ENCODE data around the gene KNDC1. TPM values are rescaled to one million over a fixed set of nuclear protein-coding genes. Genes with fewer than 3 reads are reported as not detected.

KNDC1 gene
- total RNA-seq, 5 donors from 2014 or later (not counting 1 experiment from before 2014, with no cell fraction given): 0.09 to 1.2 (median 0.35) TPM

GRCh38 chr10:133156674-133157579 lies 3.1 kb upstream of the KNDC1 start:
- Mint-ChIP-seq H3K27me3 (peaks cover 6 to 21% of the 10 kb centered on the region in 2 donors), H3K36me3 (no peaks in the 10 kb centered on the region), H3K9me3 (no peaks in the 10 kb centered on the region), H3K4me3 (no peak overlapping the region), H3K27ac (no peak overlapping the region), H3K4me1 (peaks cover 0 to 4% (median 0%) of the 10 kb centered on the region in 3 donors)
- Histone ChIP-seq H3K9me3 (no peaks in the 10 kb centered on the region), H3K27ac (ENCODE audit: low read length) (no peak overlapping the region), H3K27me3 (replicated peaks in 1 of 2; ENCODE audit: control insufficient read depth in 2 of 2, extremely low read depth in 1 of 2, insufficient read depth in 2 of 2, low read length in 1 of 2) (peaks cover 0 to 45% of the 10 kb centered on the region in 2 experiments), H3K36me3 (ENCODE audit: control insufficient read depth in 2 of 2, extremely low read depth in 1 of 2, insufficient read depth in 1 of 2, low read length in 1 of 2) (no peaks in the 10 kb centered on the region), H3K4me3 (ENCODE audit: control insufficient read depth in 1 of 2, extremely low read depth in 1 of 2, low read length in 1 of 2) (no peak overlapping the region), H3K4me1 (ENCODE audit: control insufficient read depth in 1 of 2, extremely low read depth in 1 of 2, insufficient read depth in 2 of 2, low read length in 2 of 2) (peaks cover 0 to 12% of the 10 kb centered on the region in 2 experiments)
- 96% methylated on average over 8 of the region's 24 CpGs for WGBS (ENCODE audit: insufficient coverage)
- POLR2A ChIA-PET: no interaction called here
- DNase-seq (no peak), ATAC-seq (replicated peaks in 1 of 4) (no peak)
- CTCF ChIA-PET: no interaction called here

- H3K9me3 ChIP-seq: no peaks in the 10 kb centered on the region
- POLR2A ChIA-PET: no interaction called here
- Mint-ChIP-seq H3K36me3 (no peaks in the 10 kb centered on the region), H3K4me3 (peak overlapping the region in 1 of 3 donors; percentile 10), H3K27ac (no peak overlapping the region), H3K4me1 (peaks cover 0 to 4% (median 0%) of the 10 kb centered on the region in 3 donors), H3K9me3 (no peaks in the 10 kb centered on the region), H3K27me3 (peaks cover 4 to 26% of the 10 kb centered on the region in 2 donors)
- 85% methylated on average over 27 of the region's 34 CpGs for WGBS (ENCODE audit: insufficient coverage)
- no peak overlapping the region for H3K4me3 ChIP-seq (ENCODE audit: control insufficient read depth in 1 of 2, extremely low read depth in 1 of 2, low read length in 1 of 2)
- H3K27me3 ChIP-seq (replicated peaks in 1 of 2; ENCODE audit: control insufficient read depth in 2 of 2, extremely low read depth in 1 of 2, insufficient read depth in 2 of 2, low read length in 1 of 2): peaks cover 2 to 50% of the 10 kb centered on the region in 2 experiments
- ATAC-seq (replicated peaks in 1 of 4): no peak
- DNase-seq: no peak
- CTCF ChIA-PET: no interaction called here
- H3K4me1 ChIP-seq (ENCODE audit: control insufficient read depth in 1 of 2, extremely low read depth in 1 of 2, insufficient read depth in 2 of 2, low read length in 2 of 2): peaks cover 0 to 12% of the 10 kb centered on the region in 2 experiments
- H3K36me3 ChIP-seq (ENCODE audit: control insufficient read depth in 2 of 2, extremely low read depth in 1 of 2, insufficient read depth in 1 of 2, low read length in 1 of 2): no peaks in the 10 kb centered on the region
- H3K27ac ChIP-seq (ENCODE audit: low read length): no peak overlapping the region
These were observed 2.2 kb upstream of the KNDC1 start for GRCh38 chr10:133157662-133158436.

- Histone ChIP-seq H3K27ac (ENCODE audit: low read length) (no peak overlapping the region), H3K9me3 (no peaks in the 10 kb centered on the region), H3K4me1 (ENCODE audit: control insufficient read depth in 1 of 2, extremely low read depth in 1 of 2, insufficient read depth in 2 of 2, low read length in 2 of 2) (peaks cover 0 to 12% of the 10 kb centered on the region in 2 experiments), H3K27me3 (replicated peaks in 1 of 2; ENCODE audit: control insufficient read depth in 2 of 2, extremely low read depth in 1 of 2, insufficient read depth in 2 of 2, low read length in 1 of 2) (peaks cover 5 to 55% of the 10 kb centered on the region in 2 experiments), H3K4me3 (ENCODE audit: control insufficient read depth in 1 of 2, extremely low read depth in 1 of 2, low read length in 1 of 2) (no peak overlapping the region), H3K36me3 (ENCODE audit: control insufficient read depth in 2 of 2, extremely low read depth in 1 of 2, insufficient read depth in 1 of 2, low read length in 1 of 2) (no peaks in the 10 kb centered on the region)
- Mint-ChIP-seq H3K4me1 (peaks cover 0 to 4% (median 0%) of the 10 kb centered on the region in 3 donors), H3K36me3 (no peaks in the 10 kb centered on the region), H3K27ac (no peak overlapping the region), H3K4me3 (peak overlapping the region in 1 of 3 donors; percentile 41), H3K9me3 (no peaks in the 10 kb centered on the region), H3K27me3 (peaks cover 9 to 29% of the 10 kb centered on the region in 2 donors)
- ChIA-PET POLR2A (no interaction called here), CTCF (no interaction called here)
- 52% methylated on average over 12 of the region's 12 CpGs for WGBS (ENCODE audit: insufficient coverage)
- DNase-seq: no peak
- ATAC-seq (replicated peaks in 1 of 4): no peak
These were observed 1.6 kb upstream of the KNDC1 start for GRCh38 chr10:133158437-133158755.

- Mint-ChIP-seq H3K27me3 (peaks cover 9 to 33% of the 10 kb centered on the region in 2 donors), H3K9me3 (no peaks in the 10 kb centered on the region), H3K36me3 (no peaks in the 10 kb centered on the region), H3K27ac (no peak overlapping the region), H3K4me1 (peaks cover 0 to 4% (median 0%) of the 10 kb centered on the region in 3 donors), H3K4me3 (peak overlapping the region in 2 of 3 donors; percentile 41 to 47)
- DNase-seq: no peak
- ChIA-PET POLR2A (no interaction called here), CTCF (interaction anchor here in 1 of 2 donors (0.6 kb wide), 1 partner anchor 698 kb away, joined by 5 read pairs; no protein-coding TSS in a partner anchor)
- Histone ChIP-seq H3K36me3 (ENCODE audit: control insufficient read depth in 2 of 2, extremely low read depth in 1 of 2, insufficient read depth in 1 of 2, low read length in 1 of 2) (no peaks in the 10 kb centered on the region), H3K9me3 (no peaks in the 10 kb centered on the region), H3K4me3 (ENCODE audit: control insufficient read depth in 1 of 2, extremely low read depth in 1 of 2, low read length in 1 of 2) (no peak overlapping the region), H3K27ac (ENCODE audit: low read length) (no peak overlapping the region), H3K4me1 (ENCODE audit: control insufficient read depth in 1 of 2, extremely low read depth in 1 of 2, insufficient read depth in 2 of 2, low read length in 2 of 2) (peaks cover 0 to 12% of the 10 kb centered on the region in 2 experiments), H3K27me3 (replicated peaks in 1 of 2; ENCODE audit: control insufficient read depth in 2 of 2, extremely low read depth in 1 of 2, insufficient read depth in 2 of 2, low read length in 1 of 2) (peaks cover 5 to 57% of the 10 kb centered on the region in 2 experiments)
- WGBS (ENCODE audit: insufficient coverage): 75% methylated on average over 17 of the region's 23 CpGs
- ATAC-seq (replicated peaks in 1 of 4): no peak
These were observed 1.0 kb upstream of the KNDC1 start for GRCh38 chr10:133158756-133159610.

- H3K27me3 ChIP-seq (replicated peaks in 1 of 2; ENCODE audit: control insufficient read depth in 2 of 2, extremely low read depth in 1 of 2, insufficient read depth in 2 of 2, low read length in 1 of 2): peaks cover 5 to 63% of the 10 kb centered on the region in 2 experiments
- no peak overlapping the region for H3K27ac Mint-ChIP-seq
- CTCF ChIA-PET: interaction anchor here in 1 of 2 donors (0.6 kb wide), 1 partner anchor 699 kb away, joined by 5 read pairs; no protein-coding TSS in a partner anchor
These were observed 439 bp upstream of the KNDC1 start for GRCh38 chr10:133159611-133159949.

More at GRCh38 chr10:133159611-133159949, 439 bp upstream of the KNDC1 start:
- Mint-ChIP-seq H3K36me3 (no peaks in the 10 kb centered on the region), H3K4me1 (peaks cover 0 to 4% (median 0%) of the 10 kb centered on the region in 3 donors), H3K9me3 (no peaks in the 10 kb centered on the region), H3K27me3 (peaks cover 9 to 35% of the 10 kb centered on the region in 2 donors), H3K4me3 (peak overlapping the region in 2 of 3 donors; percentile 41 to 47)
- DNase-seq (no peak), ATAC-seq (replicated peaks in 1 of 4) (no peak)
- peaks cover 0 to 12% of the 10 kb centered on the region in 2 experiments for H3K4me1 ChIP-seq (ENCODE audit: control insufficient read depth in 1 of 2, extremely low read depth in 1 of 2, insufficient read depth in 2 of 2, low read length in 2 of 2)
- 20% methylated on average over 2 of the region's 18 CpGs for WGBS (ENCODE audit: insufficient coverage)
- no peaks in the 10 kb centered on the region for H3K9me3 ChIP-seq
- H3K4me3 ChIP-seq (ENCODE audit: control insufficient read depth in 1 of 2, extremely low read depth in 1 of 2, low read length in 1 of 2): no peak overlapping the region
- POLR2A ChIA-PET: no interaction called here
- no peaks in the 10 kb centered on the region for H3K36me3 ChIP-seq (ENCODE audit: control insufficient read depth in 2 of 2, extremely low read depth in 1 of 2, insufficient read depth in 1 of 2, low read length in 1 of 2)
- H3K27ac ChIP-seq (ENCODE audit: low read length): no peak overlapping the region
